ENCODE results near the gene HTR3B. TPM values are rescaled to one million over a fixed set of nuclear protein-coding genes. Genes with fewer than 3 reads are reported as not detected.

Gene HTR3B
- total RNA-seq, 1 experiment from 2014 or later: not detected

- Histone ChIP-seq H4K20me1 (ENCODE audit: control insufficient read depth, insufficient read depth, insufficient read length) (no peaks in the 10 kb centered on the region), H2BK20ac (ENCODE audit: low read depth, low read length, poor library complexity, severe bottlenecking) (no peak overlapping the region), H4K5ac (ENCODE audit: insufficient read length, low read depth, low read length) (no peak overlapping the region), H3K27me3 (ENCODE audit: insufficient read depth, low read length) (no peaks in the 10 kb centered on the region), H2BK5ac (ENCODE audit: insufficient read length, low read length) (no peak overlapping the region), H2AFZ (ENCODE audit: low read length) (no peak overlapping the region), H3T11ph (ENCODE audit: low read length) (no peak overlapping the region), H3K23ac (ENCODE audit: insufficient read length, low read depth, low read length) (no peak overlapping the region), H3K9me3 (ENCODE audit: control insufficient read depth, low read depth, low read length) (no peaks in the 10 kb centered on the region), H4K8ac (replicated peaks; ENCODE audit: insufficient read length, low read depth, low read length) (no peak overlapping the region), H2BK12ac (ENCODE audit: insufficient read length, low read depth, low read length) (no peak overlapping the region), H3K23me2 (ENCODE audit: insufficient read length, low read depth, low read length, poor library complexity, severe bottlenecking) (no peaks in the 10 kb centered on the region), H3K79me2 (ENCODE audit: insufficient read depth, low read length) (no peaks in the 10 kb centered on the region), H4K91ac (ENCODE audit: insufficient read length, low read depth, low read length) (no peak overlapping the region), H3K4ac (ENCODE audit: low read depth, low read length) (no peak overlapping the region), H3K79me1 (ENCODE audit: insufficient read depth, low read depth, low read length, poor library complexity, severe bottlenecking) (no peaks in the 10 kb centered on the region), H3K18ac (ENCODE audit: insufficient read length, low read depth, low read length) (no peak overlapping the region), H2BK15ac (ENCODE audit: low read depth, low read length) (no peak overlapping the region), H3K9ac (ENCODE audit: extremely low read depth, insufficient read length, low read length) (no peak overlapping the region), H3K56ac (ENCODE audit: insufficient read length, low read depth, low read length) (no peak overlapping the region), H3K4me1 (ENCODE audit: insufficient read depth, low read length) (no peaks in the 10 kb centered on the region), H2BK120ac (ENCODE audit: low read depth, low read length, poor library complexity, severe bottlenecking) (no peak overlapping the region), H2AK5ac (ENCODE audit: insufficient read length, low read length) (no peak overlapping the region), H3K14ac (ENCODE audit: insufficient read depth, low read length) (no peak overlapping the region), H3K27ac (ENCODE audit: insufficient read length, low read depth, low read length) (no peak overlapping the region), H3K4me2 (ENCODE audit: insufficient read depth, insufficient read length, low read length) (no peak overlapping the region)
- Mint-ChIP-seq H3K27ac (no peak overlapping the region; a peak in 1 of 7 replicates), H3K4me3 (no peak overlapping the region), H3K27me3 (ENCODE audit: low read depth) (no peaks in the 10 kb centered on the region), H3K36me3 (ENCODE audit: insufficient read depth in 1 of 3, low read depth in 3 of 3) (no peaks in the 10 kb centered on the region), H3K9me3 (no peaks in the 10 kb centered on the region), H3K4me1 (peaks cover 14 to 16% of the 10 kb centered on the region in 2 experiments)
- no peak for TF ChIP-seq CTCF (conservative IDR thresholded peaks at IDR 0.05)
- no CpG with 5 or more reads among the region's 6 CpGs for WGBS (ENCODE audit: extremely low coverage, insufficient read length, low lambda C conversion rate)
- no peak for DNase-seq
Measured at GRCh38 chr11:113885897-113886296, 18.7 kb upstream of the HTR3B start.
